ENCODE measurements around the gene MGAT3. TPM values are rescaled to one million over a fixed set of nuclear protein-coding genes. Genes with fewer than 3 reads are reported as not detected.
"Not testable (repeated sequence)": the region's sequence is repeated elsewhere in the genome, so short reads cannot be mapped to it uniquely, and the experiment has no call there.

MGAT3 gene
- total RNA-seq, 1 experiment from 2014 or later, result 0.57 TPM

- no peak overlapping the region for H3K4me3 ChIP-seq (ENCODE audit: low read depth in 2 of 2, low read length in 2 of 2)
- no peaks in the 10 kb centered on the region for H3K27me3 ChIP-seq (ENCODE audit: control insufficient read depth, insufficient read depth, low read length)
- no peak for ATAC-seq
- no peaks in the 10 kb centered on the region for H3K9me3 ChIP-seq (ENCODE audit: control insufficient read depth, insufficient read depth, low read depth, low read length)
- no peak for TF ChIP-seq TCF7L2 (IDR thresholded peaks at IDR 0.05; ENCODE audit: low read depth, low read length)
- TF ChIP-seq REST (IDR thresholded peaks at IDR 0.05; ENCODE audit: insufficient read depth in 1 of 2, low read depth in 2 of 2, low read length in 1 of 2), result no peak
- TF ChIP-seq SIN3A (IDR thresholded peaks at IDR 0.05; ENCODE audit: borderline replicate concordance, insufficient read depth, low read depth, low read length), result no peak
- TF ChIP-seq POLR2AphosphoS5 (IDR thresholded peaks at IDR 0.05; ENCODE audit: low read depth, low read length), result no peak
- no peak for TF ChIP-seq CTCF (IDR thresholded peaks at IDR 0.05)
- CTCF ChIA-PET, result no interaction called here
- peaks cover 10% of the 10 kb centered on the region for H3K36me3 ChIP-seq (ENCODE audit: control insufficient read depth, insufficient read depth, low read length)
- BruUV-seq (replicated peaks), result no TSS peak
- peaks cover 16% of the 10 kb centered on the region for H3K4me1 ChIP-seq (ENCODE audit: control insufficient read depth, insufficient read depth, low read length)
- H3K27ac ChIP-seq (ENCODE audit: low read length), result no peak overlapping the region
- POLR2A ChIA-PET, result interaction anchor here (0.6 kb wide), 1 partner anchor 8 kb away, joined by 3 read pairs; no protein-coding TSS in a partner anchor
- DNase-seq (ENCODE audit: low read depth, low spot score), result no peak
- intact Hi-C loops (cut with micrococcal nuclease; ENCODE audit: unreplicated experiment), result no loop called here
- in situ Hi-C loops (cut with HindIII; ENCODE audit: low pct_unique_long_range_greater_than_20kb, low sequenced_read_pairs), result no loop called here
Measured at GRCh38 chr22:39504071-39504470, 47.3 kb downstream of the MGAT3 start.

- CTCF ChIA-PET; H3K4me3 ChIP-seq (ENCODE audit: low read depth in 2 of 2, low read length in 2 of 2); POLR2A ChIA-PET; H3K9me3 ChIP-seq (ENCODE audit: control insufficient read depth, insufficient read depth, low read depth, low read length); in situ Hi-C loops (cut with HindIII; ENCODE audit: low pct_unique_long_range_greater_than_20kb, low sequenced_read_pairs); H3K27ac ChIP-seq (ENCODE audit: low read length); DNase-seq (ENCODE audit: low read depth, low spot score); BruUV-seq (replicated peaks); H3K4me1 ChIP-seq (ENCODE audit: control insufficient read depth, insufficient read depth, low read length); ATAC-seq; intact Hi-C loops (cut with micrococcal nuclease; ENCODE audit: unreplicated experiment); H3K36me3 ChIP-seq (ENCODE audit: control insufficient read depth, insufficient read depth, low read length); H3K27me3 ChIP-seq (ENCODE audit: control insufficient read depth, insufficient read depth, low read length): not testable (repeated sequence)
Measured at GRCh38 chr22:39507021-39507420, 50.2 kb downstream of the MGAT3 start.

GRCh38 chr22:39508393-39508792, 51.6 kb downstream of the MGAT3 start:
- DNase-seq (ENCODE audit: low read depth, low spot score) (no peak), ATAC-seq (no peak)
- Histone ChIP-seq H3K9me3 (ENCODE audit: control insufficient read depth, insufficient read depth, low read depth, low read length) (no peaks in the 10 kb centered on the region), H3K4me1 (ENCODE audit: control insufficient read depth, insufficient read depth, low read length) (peaks cover 3% of the 10 kb centered on the region), H3K4me3 (ENCODE audit: low read depth in 2 of 2, low read length in 2 of 2) (no peak overlapping the region), H3K27me3 (ENCODE audit: control insufficient read depth, insufficient read depth, low read length) (no peaks in the 10 kb centered on the region), H3K36me3 (ENCODE audit: control insufficient read depth, insufficient read depth, low read length) (peaks cover 5% of the 10 kb centered on the region), H3K27ac (ENCODE audit: low read length) (no peak overlapping the region)
- in situ Hi-C loops (cut with HindIII; ENCODE audit: low pct_unique_long_range_greater_than_20kb, low sequenced_read_pairs) (no loop called here), intact Hi-C loops (cut with micrococcal nuclease; ENCODE audit: unreplicated experiment) (no loop called here)
- CTCF ChIA-PET, result no interaction called here
- no peak for TF ChIP-seq TCF7L2 (IDR thresholded peaks at IDR 0.05; ENCODE audit: low read depth, low read length)
- TF ChIP-seq REST (IDR thresholded peaks at IDR 0.05; ENCODE audit: insufficient read depth in 1 of 2, low read depth in 2 of 2, low read length in 1 of 2), result no peak
- no peak for TF ChIP-seq CTCF (IDR thresholded peaks at IDR 0.05)
- TF ChIP-seq POLR2AphosphoS5 (IDR thresholded peaks at IDR 0.05; ENCODE audit: low read depth, low read length), result no peak
- TF ChIP-seq SIN3A (IDR thresholded peaks at IDR 0.05; ENCODE audit: borderline replicate concordance, insufficient read depth, low read depth, low read length), result no peak
- BruUV-seq (replicated peaks), result no TSS peak
- POLR2A ChIA-PET, result no interaction called here
